Sciatic nerve (tissue), 2 donors: Measurements from ENCODE around the gene IL1RAPL1. TPM values are rescaled to one million over a fixed set of nuclear protein-coding genes. Genes with fewer than 3 reads are reported as not detected.

Experiments
- ATAC-seq: fragments of 200-7000 bp; cut with Tn5 transposase; one replicate; pipeline ENCODE4 v1.9.1; 2020; ENCODE audit warnings: mild to moderate bottlenecking, moderate library complexity
- DNase-seq: peaks from one replicate; pipeline ENCODE4 v3.0.0-alpha.2; 2020; ENCODE audit warnings: low spot score
- intact Hi-C: fragments of 100-400 bp; cut with DNase I; formaldehyde crosslinking; loops from one replicate; pipeline ENCODE4 v1.14.2; 2022
- total RNA-seq: library from RNA; stranded (reverse); fragmentation: NEBNext Ultra II Directional; extraction: Animal tissue kit (Norgen Biotek cat#: 25700); gene quantifications from one replicate; pipeline ENCODE4 v1.2.1, GENCODE V29; 2021
- donor health status: DM: no; HTN: no; CAD: no.
- donor health status: DM: no; HTN: no; CAD: no.

IL1RAPL1 gene
- total RNA-seq, 1 donor from 2014 or later, result 10.3 TPM

GRCh38 chrX:29447867-29448266 is 860.6 kb downstream of the IL1RAPL1 start:
- DNase-seq (no peak), ATAC-seq (no peak)
- intact Hi-C loops, result no loop called here

GRCh38 chrX:29453333-29453732 is 866.1 kb downstream of the IL1RAPL1 start:
- DNase-seq (no peak), ATAC-seq (no peak)
- intact Hi-C loops, result loop anchor here (5.0 kb wide), 1 partner anchor 886 kb away; no protein-coding TSS in a partner anchor

- DNase-seq, result no peak
- no peak for ATAC-seq
- intact Hi-C loops, result no loop called here
These were observed 868.5 kb downstream of the IL1RAPL1 start for GRCh38 chrX:29455702-29456101.

GRCh38 chrX:29461039-29461438 is 873.8 kb downstream of the IL1RAPL1 start:
- ATAC-seq (no peak), DNase-seq (no peak)
- intact Hi-C loops, result no loop called here

- ATAC-seq, result no peak
- intact Hi-C loops, result no loop called here
- DNase-seq, result no peak
These were observed 879.2 kb downstream of the IL1RAPL1 start for GRCh38 chrX:29466456-29466855.

GRCh38 chrX:29468911-29469494 is 881.8 kb downstream of the IL1RAPL1 start:
- intact Hi-C loops, result no loop called here
- no peak for ATAC-seq
- no peak for DNase-seq

- no peak for DNase-seq
- intact Hi-C loops, result no loop called here
- ATAC-seq, result no peak
These were observed 882.8 kb downstream of the IL1RAPL1 start for GRCh38 chrX:29470030-29470429.

GRCh38 chrX:29471829-29472228 is 884.6 kb downstream of the IL1RAPL1 start:
- DNase-seq (no peak), ATAC-seq (no peak)
- intact Hi-C loops, result no loop called here

GRCh38 chrX:29477878-29478277 is 890.6 kb downstream of the IL1RAPL1 start:
- ATAC-seq (no peak), DNase-seq (no peak)
- intact Hi-C loops, result no loop called here

GRCh38 chrX:29478336-29479069 is 891.3 kb downstream of the IL1RAPL1 start:
- no peak for ATAC-seq
- DNase-seq, result no peak
- intact Hi-C loops, result no loop called here

- DNase-seq, result no peak
- no peak for ATAC-seq
- intact Hi-C loops, result no loop called here
These were observed 900.0 kb downstream of the IL1RAPL1 start for GRCh38 chrX:29487214-29487613.

- DNase-seq (no peak), ATAC-seq (peak; percentile 42)
- intact Hi-C loops, result no loop called here
These were observed 900.5 kb downstream of the IL1RAPL1 start for GRCh38 chrX:29487714-29488113.

GRCh38 chrX:29488919-29489318 is 901.7 kb downstream of the IL1RAPL1 start:
- peak; percentile 49 for ATAC-seq
- no peak for DNase-seq
- intact Hi-C loops, result no loop called here

GRCh38 chrX:29490606-29491005 is 903.4 kb downstream of the IL1RAPL1 start:
- intact Hi-C loops, result no loop called here
- DNase-seq (no peak), ATAC-seq (no peak)

GRCh38 chrX:29491659-29492058 is 904.4 kb downstream of the IL1RAPL1 start:
- ATAC-seq, result no peak
- no peak for DNase-seq
- intact Hi-C loops, result no loop called here

GRCh38 chrX:29496636-29497180 is 909.5 kb downstream of the IL1RAPL1 start:
- ATAC-seq, result no peak
- no peak for DNase-seq
- intact Hi-C loops, result no loop called here

- ATAC-seq (no peak), DNase-seq (no peak)
- intact Hi-C loops, result no loop called here
These were observed 919.5 kb downstream of the IL1RAPL1 start for GRCh38 chrX:29506729-29507128.

GRCh38 chrX:29518100-29518499 is 930.9 kb downstream of the IL1RAPL1 start:
- DNase-seq, result no peak
- ATAC-seq, result no peak
- intact Hi-C loops, result no loop called here

GRCh38 chrX:29528281-29528680 is 941.0 kb downstream of the IL1RAPL1 start:
- intact Hi-C loops, result no loop called here
- no peak for ATAC-seq

GRCh38 chrX:29530501-29530900 is 943.3 kb downstream of the IL1RAPL1 start:
- intact Hi-C loops, result no loop called here
- no peak for ATAC-seq
- no peak for DNase-seq

More at GRCh38 chrX:29528281-29528680, 941.0 kb downstream of the IL1RAPL1 start:
- no peak for DNase-seq
